Activated CD8-positive, alpha-beta memory T cell treated with anti-CD3 and anti-CD28 coated beads for 24 hours (primary cell): ENCODE data around the gene GPR135.

ENCODE experiments used
- DNase-seq: peaks from one replicate; pipeline ENCODE4 v3.0.0-alpha.2; 2020

Gene GPR135, protein sequence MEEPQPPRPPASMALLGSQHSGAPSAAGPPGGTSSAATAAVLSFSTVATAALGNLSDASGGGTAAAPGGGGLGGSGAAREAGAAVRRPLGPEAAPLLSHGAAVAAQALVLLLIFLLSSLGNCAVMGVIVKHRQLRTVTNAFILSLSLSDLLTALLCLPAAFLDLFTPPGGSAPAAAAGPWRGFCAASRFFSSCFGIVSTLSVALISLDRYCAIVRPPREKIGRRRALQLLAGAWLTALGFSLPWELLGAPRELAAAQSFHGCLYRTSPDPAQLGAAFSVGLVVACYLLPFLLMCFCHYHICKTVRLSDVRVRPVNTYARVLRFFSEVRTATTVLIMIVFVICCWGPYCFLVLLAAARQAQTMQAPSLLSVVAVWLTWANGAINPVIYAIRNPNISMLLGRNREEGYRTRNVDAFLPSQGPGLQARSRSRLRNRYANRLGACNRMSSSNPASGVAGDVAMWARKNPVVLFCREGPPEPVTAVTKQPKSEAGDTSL

DNA sequence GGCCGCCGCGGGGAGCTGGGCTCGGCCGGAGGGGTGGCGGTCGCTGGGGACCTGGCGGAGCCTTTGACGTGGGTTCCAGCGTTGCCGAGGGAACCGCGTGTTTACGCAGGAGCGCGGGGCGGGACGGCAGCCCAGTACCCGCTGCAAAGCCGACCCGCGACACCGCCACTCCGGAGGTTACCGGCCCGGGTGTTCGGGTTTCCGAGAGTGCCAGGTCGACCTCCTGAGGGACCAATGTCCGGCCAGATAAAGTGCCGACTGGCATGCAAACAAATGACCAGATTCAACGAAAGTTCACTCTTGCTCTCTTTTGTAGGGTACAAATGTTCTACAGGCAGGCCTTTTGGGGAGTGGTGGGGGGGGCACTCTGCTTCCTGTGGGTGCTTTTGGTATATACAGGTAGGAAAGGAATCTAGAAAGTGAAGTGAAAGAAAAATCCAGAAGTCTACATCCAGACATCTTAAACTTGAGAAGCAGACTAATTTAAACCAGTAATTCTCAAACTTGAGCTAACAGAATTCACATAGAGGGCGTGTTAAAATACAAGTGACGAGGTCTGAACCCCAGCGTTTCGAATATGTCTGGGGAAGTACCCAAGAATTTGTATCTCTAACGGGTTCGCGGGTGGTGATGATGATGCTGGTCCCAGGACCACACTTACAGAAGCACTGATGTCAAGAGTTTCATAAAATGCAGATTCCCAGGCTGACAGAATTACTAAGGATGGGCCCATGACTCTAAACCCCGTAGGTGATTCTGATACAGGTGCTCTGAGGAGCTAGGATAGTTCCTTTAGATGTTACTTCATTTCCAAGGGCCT, at the start of gene GPR135:
GPR135 (minus strand) TSS at position 65 of the 820 bp plus-strand sequence. CDS start 154 bp downstream, outside the sequence.
- peak; percentile 73 for DNase-seq

- no peak for DNase-seq
Observed at GRCh38 chr14:59511916-59512575, 46.9 kb upstream of the GPR135 start.

- DNase-seq = no peak
Observed at GRCh38 chr14:59510966-59511365, 45.8 kb upstream of the GPR135 start.

- DNase-seq = no peak
Observed at GRCh38 chr14:59510001-59510400, 44.8 kb upstream of the GPR135 start.

- DNase-seq = no peak
Observed at GRCh38 chr14:59509101-59509500, 43.9 kb upstream of the GPR135 start.

- DNase-seq = no peak
Observed at GRCh38 chr14:59507752-59508103, 42.5 kb upstream of the GPR135 start.

GRCh38 chr14:59507063-59507751, 42.0 kb upstream of the GPR135 start:
- DNase-seq = peak; percentile 62

DNA sequence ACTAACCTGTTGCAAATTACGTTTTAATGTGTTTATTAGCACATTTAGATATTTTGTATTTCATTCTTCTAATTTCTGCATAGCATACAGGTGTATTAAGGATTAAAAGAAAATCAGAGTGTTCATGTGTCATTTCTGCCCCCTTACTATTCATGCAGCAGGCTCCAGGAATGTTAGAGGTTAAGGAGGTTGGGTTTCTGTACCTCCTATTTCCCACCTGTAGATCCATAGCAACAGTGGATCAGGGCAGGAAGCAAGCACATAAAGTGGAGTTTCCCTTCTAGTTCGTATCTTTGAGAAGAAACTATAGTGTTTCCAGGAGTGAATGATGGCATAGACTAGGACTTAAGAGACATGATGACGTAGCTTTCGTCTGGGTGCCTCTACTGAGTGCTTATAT, 38.1 kb upstream of the GPR135 start:
- no peak for DNase-seq

DNA sequence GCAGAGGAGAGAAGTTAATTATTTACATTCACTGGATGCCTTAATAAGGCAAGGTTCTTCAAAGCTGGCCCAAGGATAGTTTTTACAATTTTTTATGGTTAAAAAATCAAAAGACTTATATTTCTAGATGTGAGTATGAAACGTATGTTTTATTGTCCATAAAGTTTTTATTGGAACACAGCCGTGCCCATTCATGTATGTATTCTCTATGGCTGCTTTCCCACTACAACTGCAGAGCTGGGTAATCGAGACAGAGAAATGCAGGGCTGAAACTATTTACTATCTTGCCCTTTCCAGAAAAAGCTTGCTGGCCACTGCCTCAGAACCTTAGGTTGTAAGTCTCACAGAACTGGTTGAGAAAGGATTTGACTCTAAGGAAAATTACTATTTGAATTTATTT, 35.6 kb upstream of the GPR135 start:
- no peak for DNase-seq

- DNase-seq = no peak
Observed at GRCh38 chr14:59492384-59492783, 27.2 kb upstream of the GPR135 start.

DNA sequence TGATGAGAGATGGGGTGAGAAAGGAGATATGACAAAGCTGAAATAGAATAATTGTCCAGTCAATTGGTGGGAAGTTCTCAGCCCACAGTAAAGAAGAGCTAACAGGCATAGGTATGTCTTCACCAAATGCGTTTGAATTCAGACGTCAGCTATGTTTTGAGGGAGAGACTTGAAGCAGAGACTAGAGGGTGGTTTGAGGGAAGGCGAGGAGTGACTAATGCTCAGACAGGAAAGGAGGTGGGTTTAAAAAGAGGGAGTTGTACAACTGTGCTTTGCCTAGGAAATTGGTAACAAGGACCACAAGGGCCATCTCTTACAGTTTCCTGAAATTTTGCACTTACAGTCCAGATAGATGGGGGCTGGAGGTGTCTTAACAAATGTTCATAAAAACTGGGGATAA, 25.6 kb upstream of the GPR135 start:
- no peak for DNase-seq

GRCh38 chr14:59484639-59485175, 19.5 kb upstream of the GPR135 start:
- DNase-seq = no peak

GRCh38 chr14:59483819-59484638, 18.8 kb upstream of the GPR135 start, which contains the start of the genes JKAMP and L3HYPDH:
TSS of gene JKAMP (plus strand) at chr14:59484517. CDS start at chr14:59484590, 73 bp downstream.
TSS of gene L3HYPDH (minus strand) at chr14:59484408. CDS start at chr14:59484316, 92 bp downstream.
- DNase-seq = peak; percentile 99

DNA sequence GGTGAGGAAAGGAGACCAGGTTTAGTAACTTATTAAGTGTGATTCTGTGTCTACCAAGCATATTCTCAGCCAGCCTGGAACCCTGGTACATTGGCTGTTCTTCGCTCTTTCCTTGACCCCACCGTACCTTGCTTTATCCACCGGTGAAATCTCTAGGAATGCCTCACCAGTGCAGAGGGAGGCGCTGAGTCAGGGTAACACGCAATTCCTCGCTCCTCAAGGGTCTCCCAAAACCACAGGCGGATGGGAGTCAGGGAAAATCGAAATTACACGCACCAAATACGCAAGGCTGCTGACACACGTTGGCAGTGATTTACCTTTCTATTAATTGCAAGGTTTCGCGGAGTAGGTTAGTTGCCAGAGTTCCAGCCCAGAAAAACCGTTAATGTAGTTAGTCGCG, 18.2 kb upstream of the GPR135 start:
- no peak for DNase-seq

- no peak for DNase-seq
Observed at GRCh38 chr14:59482541-59483331, 17.6 kb upstream of the GPR135 start.

GRCh38 chr14:59481871-59482540, 16.8 kb upstream of the GPR135 start:
- no peak for DNase-seq

DNA sequence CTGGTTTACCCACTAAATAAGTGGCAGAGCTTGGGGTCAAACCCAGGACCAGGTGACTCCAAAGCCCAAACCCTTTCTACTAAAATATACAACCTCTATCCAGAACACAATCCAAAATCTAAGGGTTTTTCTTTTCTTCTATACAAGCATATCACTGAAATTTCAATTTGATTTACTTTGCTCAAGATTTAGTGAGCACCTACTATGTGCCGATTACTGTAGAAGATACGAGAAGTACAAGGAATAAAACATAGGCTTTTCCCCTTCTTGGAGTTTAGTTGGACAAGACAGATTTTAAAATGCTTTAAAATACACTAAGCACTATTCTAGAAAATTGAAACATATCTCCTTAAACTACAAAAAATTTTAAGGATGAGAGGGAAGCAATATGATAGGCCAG, 16.2 kb upstream of the GPR135 start:
- no peak for DNase-seq

DNA sequence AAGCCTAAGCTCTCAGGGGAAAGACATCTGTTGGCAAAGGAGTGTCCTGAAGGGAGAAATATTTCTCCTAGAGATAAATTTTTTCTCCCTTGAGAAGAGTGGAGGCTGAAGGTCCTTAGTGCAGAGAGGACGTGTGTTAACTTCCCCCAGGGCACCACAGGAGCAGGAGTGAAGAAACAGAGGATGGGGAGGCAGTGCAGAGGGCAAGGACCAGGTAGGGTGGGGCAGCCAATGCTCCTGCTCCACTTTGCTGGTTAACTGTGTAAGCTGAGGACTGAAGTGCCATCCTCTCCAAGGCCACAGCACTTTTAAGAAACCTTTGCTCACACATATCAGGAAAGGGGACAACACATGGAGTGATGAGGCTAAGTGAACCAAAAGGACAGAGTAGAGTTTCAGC, 15.0 kb upstream of the GPR135 start:
- DNase-seq = no peak

GRCh38 chr14:59478540-59478939, 13.4 kb upstream of the GPR135 start:
- DNase-seq = no peak

DNA sequence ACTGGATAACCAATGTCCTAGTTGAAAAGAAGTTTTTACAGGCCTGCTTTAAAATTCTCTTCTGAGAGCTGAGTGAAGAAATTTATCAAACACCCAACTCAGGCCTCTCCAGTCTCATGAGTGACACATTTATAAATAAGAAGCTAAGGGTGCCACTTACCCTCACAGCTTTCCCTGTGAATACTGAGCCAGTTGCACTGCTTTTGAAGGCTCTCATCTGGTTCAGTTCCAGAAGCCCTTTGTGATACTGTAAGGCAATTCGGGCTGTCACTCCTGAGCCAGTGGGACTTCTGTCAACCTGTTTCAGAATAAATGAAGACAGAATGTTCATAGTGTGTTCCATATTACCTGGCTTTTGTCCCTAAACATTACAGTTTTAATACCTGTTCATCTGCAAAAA, 10.5 kb upstream of the GPR135 start:
- no peak for DNase-seq
